Activated naive CD8-positive, alpha-beta T cell treated with anti-CD3 and anti-CD28 coated beads, Interleukin-2, amount 50 U/mL, for 16 hours (primary cell): Measurements from ENCODE around the gene ACOT7.
A peak's percentile ranks its signal among the peaks of the same experiment; 100 is the strongest.

ENCODE experiments used
- DNase-seq: peaks from one replicate; pipeline ENCODE4 v3.0.0-alpha.2; 2020; ENCODE audit warnings: low read depth, low spot score

Gene ACOT7

DNA sequence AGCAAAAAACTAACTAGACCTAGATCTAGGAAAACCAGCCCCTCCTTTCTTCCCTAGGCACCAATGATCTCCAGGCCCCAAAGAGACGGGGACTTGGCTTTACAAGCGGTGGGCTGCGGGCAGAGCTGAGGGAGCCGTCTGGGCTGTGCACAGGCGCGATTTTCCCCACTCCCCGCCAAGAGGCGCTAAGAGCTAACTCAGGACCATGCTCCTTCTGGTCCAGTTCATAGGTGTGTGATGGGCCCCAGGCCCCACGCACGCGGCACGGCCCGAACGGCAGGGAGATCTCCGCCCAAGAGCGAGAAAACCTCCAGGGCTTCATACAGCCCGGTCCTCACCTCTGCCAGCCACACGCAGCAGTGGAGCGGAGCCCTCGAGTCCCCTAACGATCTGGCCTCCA is 125.2 kb downstream of the ACOT7 start:
- no peak for DNase-seq

GRCh38 chr1:6267686-6268322 is 125.8 kb downstream of the ACOT7 start:
- DNase-seq, result no peak

GRCh38 chr1:6266641-6267040 is 126.9 kb downstream of the ACOT7 start:
- DNase-seq, result no peak

DNA sequence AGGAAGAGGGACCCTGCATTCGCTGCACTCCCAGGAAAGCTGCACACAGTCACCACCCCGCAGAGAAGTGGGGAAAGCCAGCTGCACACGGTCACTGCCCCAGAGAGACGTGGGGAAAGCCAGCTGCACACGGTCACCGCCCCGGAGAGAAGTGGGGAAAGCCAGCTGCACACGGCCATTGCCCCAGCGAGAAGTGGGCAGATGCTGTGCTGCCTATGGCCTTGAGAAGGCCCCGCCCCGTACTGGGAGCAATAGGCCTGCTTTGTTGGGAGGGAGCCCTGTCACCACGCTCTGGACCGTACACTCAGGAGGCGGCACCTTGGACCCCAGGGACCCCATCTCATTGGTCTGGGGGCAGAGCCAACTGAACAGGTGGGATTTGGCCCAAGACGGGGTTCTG is 128.4 kb downstream of the ACOT7 start:
- DNase-seq, result no peak

DNA sequence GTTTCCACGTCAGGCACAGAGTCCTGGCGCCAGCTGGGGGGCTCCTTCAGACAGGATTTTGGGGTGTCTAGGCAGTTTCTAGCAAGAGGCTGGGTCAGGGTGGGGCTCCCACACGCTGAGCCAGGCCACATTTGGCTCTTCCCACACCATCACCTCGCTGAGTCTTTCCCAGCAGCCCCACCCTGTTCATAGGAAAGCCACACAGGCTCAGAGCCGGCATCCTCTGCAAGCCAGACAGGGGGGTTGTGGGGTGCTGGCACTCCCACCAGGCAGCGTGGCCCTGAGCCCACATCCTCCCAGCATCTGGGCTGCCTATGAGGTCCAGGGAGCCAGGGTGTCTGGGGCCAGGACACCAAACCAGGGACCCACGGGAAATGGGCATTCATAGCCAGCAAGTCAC is 129.9 kb downstream of the ACOT7 start:
- no peak for DNase-seq

GRCh38 chr1:6262555-6263420 is 130.8 kb downstream of the ACOT7 start:
- DNase-seq, result no peak

DNA sequence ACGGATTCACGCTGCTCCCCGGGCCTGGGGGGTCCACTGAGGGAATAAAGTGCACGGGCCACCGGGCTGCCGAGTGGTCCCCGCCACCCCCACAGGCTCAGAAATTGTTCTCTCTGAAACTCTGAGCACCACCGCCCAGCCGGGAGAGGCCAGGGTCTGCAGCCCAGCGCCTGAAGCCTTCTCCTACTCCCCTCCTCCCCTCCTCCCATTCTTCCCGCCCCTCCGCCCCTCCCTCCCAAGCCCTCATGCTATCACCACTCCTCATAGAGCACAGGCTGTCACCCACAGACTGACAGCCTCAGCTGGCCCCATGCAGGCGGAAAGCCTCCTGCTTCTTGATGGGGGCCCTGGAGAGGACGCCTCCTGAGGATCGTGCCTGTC is 132.0 kb downstream of the ACOT7 start:
- DNase-seq, result no peak

GRCh38 chr1:6260961-6261614 is 132.5 kb downstream of the ACOT7 start, which contains the start of gene GPR153:
GPR153 (minus strand) TSS chr1:6261098; CDS start chr1:6254905, 6,193 bp downstream.
- DNase-seq, result no peak

- DNase-seq, result no peak
Observed at GRCh38 chr1:6260433-6260934, 133.1 kb downstream of the ACOT7 start.

DNA sequence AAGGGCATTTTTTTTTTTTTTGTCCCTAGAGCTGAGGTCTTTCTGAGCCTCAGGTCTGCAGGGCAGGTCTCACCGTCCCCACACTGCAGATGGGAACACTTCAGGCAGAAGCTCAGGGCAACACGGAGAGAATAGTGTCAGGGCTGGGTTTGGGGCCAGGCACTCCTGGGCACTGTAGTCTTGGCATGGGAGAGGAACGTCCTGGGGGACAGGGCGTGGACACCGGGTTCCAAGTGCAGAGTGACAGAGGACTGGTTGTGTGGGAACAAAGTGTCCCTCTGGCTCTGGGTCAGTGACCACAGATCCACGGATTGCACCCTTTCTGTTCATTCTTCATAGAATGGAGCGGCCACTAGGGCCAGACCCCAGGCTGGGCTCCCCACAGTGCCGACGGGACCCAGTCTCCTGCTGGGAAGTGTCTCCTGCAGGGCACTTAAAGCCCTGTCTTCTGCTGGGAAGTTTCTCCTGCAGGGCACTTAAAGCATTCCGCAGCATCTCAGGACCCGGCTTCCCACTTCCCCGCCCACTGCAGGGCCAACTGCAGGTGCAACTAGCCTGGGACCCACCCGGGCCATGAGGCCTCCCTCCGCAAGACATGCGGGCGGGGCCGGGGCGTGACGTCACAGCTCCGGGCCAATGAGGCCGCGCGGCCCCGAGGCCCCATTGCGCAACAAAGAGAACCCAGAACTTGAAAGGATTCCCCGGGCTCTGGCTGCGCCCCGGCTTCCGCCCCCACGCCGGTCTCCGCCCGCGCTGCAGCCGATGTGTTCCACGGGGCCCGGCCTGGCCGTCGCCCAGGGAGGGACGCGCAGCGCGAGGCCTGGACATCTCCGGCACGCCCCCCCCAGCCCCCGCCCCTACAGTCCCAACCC is 133.8 kb downstream of the ACOT7 start:
- peak; percentile 59 for DNase-seq

- DNase-seq, result no peak
Observed at GRCh38 chr1:6258675-6259074, 134.9 kb downstream of the ACOT7 start.

DNA sequence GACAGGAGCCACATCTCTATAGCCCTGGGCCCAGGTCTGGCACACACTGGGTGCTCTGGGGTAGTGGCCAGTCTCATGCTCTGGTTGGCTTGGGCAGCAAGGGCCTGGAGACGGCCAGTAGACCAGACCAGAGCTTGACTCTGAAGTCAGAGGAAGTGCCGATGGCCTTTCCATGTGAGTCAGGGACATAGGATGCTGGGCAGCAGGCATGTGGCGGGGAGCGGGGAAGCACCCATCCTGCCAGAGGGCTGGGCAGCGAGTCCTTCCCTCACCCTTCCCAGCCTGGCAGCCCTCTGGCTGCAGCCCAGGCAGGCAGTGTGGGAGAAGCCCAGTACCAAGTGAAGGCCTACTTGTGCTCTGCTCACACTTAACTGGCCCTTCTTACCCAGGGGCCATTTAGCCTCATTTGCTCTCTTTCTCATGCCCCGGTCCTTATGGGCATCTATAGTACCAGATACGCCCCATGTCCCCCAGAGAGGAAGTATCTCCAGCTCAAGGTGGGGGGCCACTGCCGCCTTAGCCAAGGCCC is 136.0 kb downstream of the ACOT7 start:
- DNase-seq, result no peak

GRCh38 chr1:6256645-6257044 is 136.9 kb downstream of the ACOT7 start:
- DNase-seq, result no peak

DNA sequence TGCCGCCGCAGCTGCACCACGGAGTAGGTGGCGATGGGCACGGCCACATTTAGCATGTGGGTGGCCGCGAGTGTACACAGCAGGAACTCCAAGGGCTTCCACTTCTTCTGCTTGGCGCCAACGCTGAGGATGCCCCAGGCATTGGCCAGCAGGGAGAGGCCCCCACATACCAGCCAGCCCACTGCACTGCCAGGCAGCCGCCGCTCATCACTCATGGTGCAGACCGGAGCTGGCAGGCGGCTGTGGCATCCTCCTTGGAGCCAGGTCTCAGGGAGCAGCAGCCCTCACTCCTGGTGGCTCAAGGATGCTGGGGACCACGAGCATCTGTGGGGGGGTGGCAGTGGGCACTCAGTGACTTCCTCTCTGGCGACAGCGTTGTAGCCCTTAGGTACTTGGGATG is 138.9 kb downstream of the ACOT7 start:
- DNase-seq, result no peak

DNA sequence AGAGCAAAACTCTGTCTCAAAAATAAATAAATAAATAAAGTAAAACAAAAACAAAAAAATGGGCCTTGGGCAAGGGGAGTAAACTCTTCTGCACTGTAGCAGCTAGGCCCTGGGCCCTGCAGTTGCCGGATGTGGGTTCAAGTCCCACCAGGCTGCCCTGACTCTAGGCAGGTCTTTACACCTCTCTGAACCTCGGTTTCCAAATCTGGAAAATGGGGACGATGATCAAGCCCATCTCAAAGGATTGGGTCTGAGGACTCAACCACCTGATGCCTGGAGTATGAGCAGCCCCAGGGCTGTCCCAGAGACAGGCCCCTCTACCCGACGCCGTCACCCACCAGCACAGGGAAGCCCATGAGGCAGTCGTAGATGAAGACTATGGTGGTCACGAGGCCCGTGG is 140.2 kb downstream of the ACOT7 start:
- DNase-seq, result no peak

DNA sequence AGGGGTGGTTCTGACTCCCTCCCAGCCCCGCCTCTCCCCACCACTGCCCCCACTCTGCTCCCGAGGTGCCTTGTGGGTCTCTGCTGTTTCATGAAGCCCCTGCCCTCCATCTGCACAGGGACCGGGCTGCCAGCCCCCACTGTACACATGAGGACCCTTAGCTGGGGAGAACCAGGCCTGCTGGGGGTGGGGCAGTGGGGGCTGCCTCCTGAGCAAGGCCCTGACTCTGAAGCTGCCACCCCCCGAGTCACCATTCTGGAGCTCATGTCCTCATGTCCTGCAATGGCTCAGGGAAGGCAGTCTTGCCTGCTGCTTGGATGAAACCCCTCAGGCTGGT is 141.2 kb downstream of the ACOT7 start:
- no peak for DNase-seq

GRCh38 chr1:6251681-6252373 is 141.7 kb downstream of the ACOT7 start:
- no peak for DNase-seq

GRCh38 chr1:6251233-6251632 is 142.3 kb downstream of the ACOT7 start:
- no peak for DNase-seq

- DNase-seq, result no peak
Observed at GRCh38 chr1:6249739-6250689, 143.6 kb downstream of the ACOT7 start.
